DMS153 treated with DMSO at 0.1 percent for 48 hours (cell line): ENCODE results near the gene TFDP2.
"Not testable (repeated sequence)": the region's sequence is repeated elsewhere in the genome, so short reads cannot be mapped to it uniquely, and the experiment has no call there.

Experiments
- DNase-seq: peaks from one replicate; lab custom pipeline; 2025; ENCODE audit not compliant: unreplicated experiment; lab: John Stamatoyannopoulos, UW

The TFDP2 gene

GRCh38 chr3:142148792-142149672, at the start of gene TFDP2:
Gene TFDP2 (minus strand): TSS chr3:142149544. CDS start chr3:142101749, 47,795 bp downstream.
- DNase-seq, result peak; percentile 83

- DNase-seq, result no peak
These were observed 39.5 kb upstream of the TFDP2 start for GRCh38 chr3:142188846-142189245.

GRCh38 chr3:142180761-142181362, 31.5 kb upstream of the TFDP2 start:
- peak; percentile 3 for DNase-seq

GRCh38 chr3:142175478-142175877, 26.1 kb upstream of the TFDP2 start:
- DNase-seq, result no peak

- no peak for DNase-seq
These were observed 25.2 kb upstream of the TFDP2 start for GRCh38 chr3:142174559-142174958.

- DNase-seq, result no peak
These were observed 19.2 kb upstream of the TFDP2 start for GRCh38 chr3:142168514-142168913.

GRCh38 chr3:142165194-142165593, 15.8 kb upstream of the TFDP2 start:
- no peak for DNase-seq

GRCh38 chr3:142159083-142159740, 9.9 kb upstream of the TFDP2 start:
- no peak for DNase-seq

GRCh38 chr3:142154186-142154585, 4.8 kb upstream of the TFDP2 start:
- no peak for DNase-seq

GRCh38 chr3:142152384-142152783, 3.0 kb upstream of the TFDP2 start:
- no peak for DNase-seq

- no peak for DNase-seq
These were observed 2.5 kb upstream of the TFDP2 start for GRCh38 chr3:142151828-142152227.

GRCh38 chr3:142151240-142151639, 1.9 kb upstream of the TFDP2 start:
- no peak for DNase-seq

GRCh38 chr3:142150271-142150670, 927 bp upstream of the TFDP2 start:
- no peak for DNase-seq

- no peak for DNase-seq
These were observed 289 bp upstream of the TFDP2 start for GRCh38 chr3:142149673-142149992.

- DNase-seq, result no peak
These were observed 1.1 kb downstream of the TFDP2 start for GRCh38 chr3:142148044-142148791.

- DNase-seq, result not testable (repeated sequence)
These were observed 4.8 kb downstream of the TFDP2 start for GRCh38 chr3:142144587-142144986.

- not testable (repeated sequence) for DNase-seq
These were observed 8.6 kb downstream of the TFDP2 start for GRCh38 chr3:142140608-142141285.

GRCh38 chr3:142137089-142137488, 12.3 kb downstream of the TFDP2 start:
- DNase-seq, result not testable (repeated sequence)

- DNase-seq, result no peak
These were observed 14.5 kb downstream of the TFDP2 start for GRCh38 chr3:142134799-142135325.

- no peak for DNase-seq
These were observed 19.7 kb downstream of the TFDP2 start for GRCh38 chr3:142129516-142130171.
